Measurements from ENCODE around the gene GCHFR.

The GCHFR gene

GRCh38 chr15:40754883-40755811 lies 8.7 kb upstream of the GCHFR start, which contains the start of gene RMDN3:
RMDN3 (minus strand) TSS chr15:40755254; CDS start chr15:40754783, 471 bp downstream.
- peak; percentile 91 for DNase-seq

- no peak for DNase-seq
These were observed 8.1 kb upstream of the GCHFR start for GRCh38 chr15:40755812-40756208.

DNA sequence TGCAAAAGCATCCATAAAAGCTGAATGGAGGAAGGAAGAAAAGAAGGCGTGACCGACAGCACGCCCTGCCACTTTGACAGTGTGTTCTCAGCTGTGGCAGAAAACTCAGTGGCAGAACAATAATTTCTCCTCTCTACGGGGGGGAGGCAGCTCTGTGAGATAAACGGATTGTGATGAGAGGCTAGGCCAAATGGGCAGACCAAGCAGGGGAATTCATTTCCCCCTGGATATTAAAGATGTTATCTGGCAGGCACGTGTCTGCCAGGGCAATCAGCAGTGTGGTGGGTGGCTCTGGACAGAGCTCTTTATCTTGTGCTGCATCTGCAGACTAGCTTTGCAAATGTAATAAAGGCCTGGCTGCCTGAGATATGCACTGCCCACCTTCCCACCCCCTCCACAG lies 6.9 kb upstream of the GCHFR start:
- no peak for DNase-seq

GRCh38 chr15:40759961-40760360 lies 3.9 kb upstream of the GCHFR start:
- no peak for DNase-seq

DNA sequence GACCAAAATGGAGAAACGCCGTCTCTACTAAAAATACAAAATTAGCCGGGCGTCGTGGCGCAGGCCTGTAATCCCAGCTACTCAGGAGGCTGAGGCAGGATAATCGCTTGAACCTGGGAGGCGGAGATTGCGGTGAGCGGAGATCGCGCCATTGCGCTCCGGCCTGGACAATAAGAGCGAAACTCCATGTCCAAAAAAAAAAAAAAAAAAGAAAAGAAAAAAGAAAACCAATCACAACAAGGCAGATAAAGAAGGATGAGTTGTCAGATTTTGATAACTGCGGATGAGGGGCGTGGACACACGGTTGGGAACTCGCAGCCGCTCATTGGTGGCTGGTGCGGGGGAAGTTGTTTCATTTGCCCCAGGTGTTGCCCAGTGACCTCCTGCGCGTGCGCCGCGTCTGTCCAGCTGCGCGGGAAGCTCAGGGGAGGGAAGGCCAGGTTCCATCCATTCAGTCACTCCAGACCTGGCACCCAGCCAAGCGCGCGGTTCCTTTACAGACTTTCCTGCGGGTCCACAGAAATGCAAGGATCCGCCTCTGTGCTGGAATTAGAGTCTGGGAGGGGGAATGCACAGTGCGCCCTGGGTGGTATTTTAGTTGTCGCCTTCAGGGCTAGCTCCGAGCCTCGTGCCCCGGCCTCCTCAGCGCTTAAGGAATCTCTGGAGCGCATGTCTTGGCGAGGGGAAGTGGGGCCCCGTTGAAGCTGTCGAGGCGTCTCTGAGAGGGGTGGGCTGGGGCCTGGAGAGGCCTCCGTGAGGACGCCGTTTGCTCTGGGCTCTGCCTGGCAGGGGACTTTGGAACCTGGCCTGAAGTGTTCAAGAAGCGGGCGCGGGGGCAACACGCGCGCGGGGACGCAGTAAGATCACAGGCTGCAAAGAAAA lies 708 bp upstream of the GCHFR start:
- peak; percentile 27 for DNase-seq

DNA sequence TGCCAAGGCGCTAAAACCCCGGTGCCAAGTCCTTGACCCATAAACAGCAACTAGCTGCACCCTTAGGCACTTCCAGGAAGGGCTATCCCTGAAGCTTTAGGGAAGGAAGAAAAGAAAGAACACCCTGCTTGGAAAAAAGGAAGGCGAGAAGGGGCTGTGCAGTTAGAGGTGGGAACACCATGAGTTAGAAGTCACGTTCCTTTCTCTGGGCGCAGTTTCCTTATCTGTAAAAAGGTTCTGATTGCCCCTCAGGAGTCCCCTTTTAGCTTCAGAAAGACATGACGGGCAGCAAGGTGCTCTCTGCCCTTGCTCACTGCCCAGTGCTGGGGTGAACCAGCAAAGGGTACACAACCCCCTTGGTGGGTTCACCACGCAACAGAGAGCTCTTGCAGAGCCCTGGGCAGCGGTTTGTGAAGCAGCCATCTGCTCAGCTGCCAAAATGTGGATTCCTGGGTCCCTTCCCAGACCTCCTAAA lies 798 bp downstream of the GCHFR start:
- no peak for DNase-seq

GRCh38 chr15:40766194-40766815 lies 2.4 kb downstream of the GCHFR start:
- no peak for DNase-seq

- no peak for DNase-seq
These were observed 3.3 kb downstream of the GCHFR start for GRCh38 chr15:40766906-40767837.

- no peak for DNase-seq
These were observed 4.1 kb downstream of the GCHFR start for GRCh38 chr15:40767838-40768500.

DNA sequence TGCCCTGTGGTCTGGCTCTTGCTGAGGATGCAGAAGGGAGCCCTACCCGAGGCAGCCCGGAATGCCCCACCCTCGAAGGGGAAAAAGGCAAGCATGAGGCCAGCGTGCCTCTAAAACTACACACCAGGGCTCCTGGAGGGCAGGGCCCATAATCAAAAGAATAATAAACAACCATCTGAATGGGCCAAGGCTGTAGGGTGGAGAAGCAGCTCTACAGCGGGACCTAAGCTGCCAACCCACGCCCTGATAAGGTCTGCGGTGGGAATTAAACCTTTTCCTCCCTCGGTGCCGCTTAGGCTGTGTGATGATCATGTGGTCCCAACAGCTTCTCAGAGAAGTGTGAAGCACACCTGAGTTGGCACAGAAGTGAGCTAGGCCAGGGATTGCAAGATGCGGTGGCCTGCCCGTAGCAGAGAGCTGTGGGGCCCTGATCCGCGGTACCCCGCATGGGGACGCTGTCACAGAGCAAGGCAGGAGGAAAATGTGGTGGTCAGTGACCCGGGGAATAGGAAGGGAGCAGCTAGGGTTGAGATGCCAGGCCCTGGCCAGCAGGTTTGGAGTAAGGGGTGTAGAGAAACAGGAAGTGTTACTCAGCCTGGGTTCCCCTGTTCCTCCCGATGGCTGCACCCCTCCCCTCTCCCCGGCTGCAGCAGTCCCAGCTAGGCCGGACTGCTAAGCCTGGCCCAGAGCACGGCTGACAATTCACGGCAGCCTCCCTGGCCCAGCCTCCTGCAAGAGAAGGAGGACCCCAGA lies 4.8 kb downstream of the GCHFR start:
- DNase-seq: no peak

DNA sequence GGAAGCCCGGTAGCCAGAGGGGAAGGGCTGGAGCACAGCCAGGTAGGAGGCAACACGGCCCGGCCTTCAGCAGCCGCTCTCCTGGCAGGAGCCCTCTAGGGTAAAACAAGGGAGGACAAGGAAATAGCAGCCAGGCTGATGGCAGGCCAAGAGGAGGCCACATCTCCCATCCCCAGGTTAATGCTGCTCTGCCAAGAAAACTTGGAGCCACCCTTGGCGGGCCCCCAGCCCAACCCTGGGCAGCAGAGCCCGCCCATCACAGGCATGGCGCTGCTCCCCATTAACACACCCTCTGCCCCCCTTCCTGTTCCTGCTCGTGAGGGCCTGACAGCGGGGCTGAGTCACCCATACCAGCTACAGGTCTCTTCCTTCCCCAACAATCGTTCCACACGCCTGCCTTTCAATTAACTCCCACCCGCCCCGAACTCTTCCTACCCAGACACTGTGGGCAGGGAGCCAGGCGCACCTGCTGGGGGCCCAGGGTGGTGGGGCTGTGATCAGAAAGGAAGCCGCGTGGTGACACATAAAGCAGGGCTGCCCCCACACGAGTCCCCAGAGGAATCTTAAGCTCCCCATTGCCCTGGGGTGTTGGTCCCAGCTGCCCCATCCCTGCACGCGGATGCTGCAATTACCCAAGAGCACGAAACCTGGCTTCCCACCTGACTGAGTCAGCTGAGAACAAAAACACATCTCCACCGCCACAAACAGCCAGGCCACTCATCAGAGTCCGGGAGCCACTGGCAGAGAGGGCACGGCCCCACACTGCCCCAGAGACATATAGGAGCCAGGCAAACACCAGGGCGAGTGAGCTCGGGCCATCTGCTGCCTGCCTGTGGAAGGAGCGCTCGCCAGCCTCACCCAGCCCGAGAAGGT lies 5.6 kb downstream of the GCHFR start, which contains the start of gene C15orf62:
TSS of gene C15orf62 (plus strand) at position 707 of the 873 bp plus-strand sequence. CDS start 516 bp downstream, outside the sequence.
- DNase-seq: peak; percentile 46

- no peak for DNase-seq
These were observed 6.4 kb downstream of the GCHFR start for GRCh38 chr15:40770147-40770721.

- no peak for DNase-seq
These were observed 7.4 kb downstream of the GCHFR start for GRCh38 chr15:40771242-40771641.

DNA sequence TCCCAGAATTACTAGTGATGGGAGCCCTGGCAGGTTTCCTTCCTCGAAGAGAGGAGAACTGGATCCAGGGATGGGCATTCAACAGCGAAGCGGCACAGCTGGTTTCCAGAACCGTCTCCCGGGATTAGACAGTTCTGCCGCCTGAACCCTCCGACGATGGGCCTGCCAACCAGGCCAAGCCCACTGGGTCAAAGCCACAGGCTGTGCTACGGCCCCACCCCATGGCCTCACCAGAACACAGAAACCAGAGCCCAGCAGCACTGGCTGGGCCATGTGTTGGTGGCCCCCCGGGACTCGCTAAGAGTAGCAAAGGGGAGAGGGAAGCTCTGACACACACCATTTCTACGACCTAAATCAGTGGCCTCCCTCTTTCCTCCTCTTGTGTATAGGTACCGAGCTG lies 8.1 kb downstream of the GCHFR start:
- no peak for DNase-seq

GRCh38 chr15:40773496-40773895 lies 9.6 kb downstream of the GCHFR start:
- DNase-seq: no peak

DNA sequence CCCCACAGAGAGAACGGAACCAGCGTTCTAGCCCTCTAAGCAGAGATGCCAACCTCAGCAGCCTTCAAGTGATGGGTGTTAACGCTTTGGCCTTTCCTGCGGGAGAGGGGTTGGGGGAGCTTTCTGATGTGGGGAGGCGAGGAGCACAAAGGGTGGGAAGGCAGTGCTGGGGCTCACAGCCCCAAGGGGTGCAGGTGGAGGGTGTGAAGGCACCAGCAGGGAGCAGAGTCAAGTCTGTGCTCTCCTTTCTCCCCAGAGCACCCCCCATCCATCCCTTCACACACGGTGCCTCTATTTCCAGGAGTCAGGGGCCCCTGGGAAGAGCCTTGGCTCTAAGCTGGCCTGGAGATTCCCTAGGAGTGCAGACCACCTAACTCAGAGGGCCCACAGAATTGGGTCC lies 10.0 kb downstream of the GCHFR start:
- no peak for DNase-seq

- DNase-seq: no peak
These were observed 11.1 kb downstream of the GCHFR start for GRCh38 chr15:40775007-40775406.

- no peak for DNase-seq
These were observed 12.1 kb downstream of the GCHFR start for GRCh38 chr15:40775740-40776536.

All from activated gamma-delta T cell (primary cell).